HCT116 (cell line): ENCODE results near the gene SFRP4. TPM values are rescaled to one million over a fixed set of nuclear protein-coding genes. Genes with fewer than 3 reads are reported as not detected.

Experiments
- ATAC-seq: fragments of 200-7000 bp; cut with Tn5 transposase; 2 replicates; pipeline ENCODE4 v1.9.1; 2020; ENCODE audit warnings: mild to moderate bottlenecking, moderate library complexity
- BruUV-seq: library from RNA; stranded (reverse); fragments of 400-500 nt; replicated peaks from 2 replicates; lab custom pipeline; 2021; lab: Mats Ljungman, UMichigan
- CTCF ChIA-PET: fragments of 300-600 bp; sonication (Branson Sonifier 250); formaldehyde crosslinking; loops from one replicate; lab custom pipeline; 2021; ENCODE audit warnings: antibody characterized with exemption; lab: Charles Lee
- POLR2A ChIA-PET: fragments of 300-600, 350-600 bp; sonication (Branson Sonifier 250); formaldehyde crosslinking; loops from one replicate; lab custom pipeline; 2021; ENCODE audit warnings: antibody characterized with exemption; lab: Charles Lee
- RAD21 ChIA-PET, 2 experiments: fragments of 300-600 bp; sonication (Branson Sonifier 250); formaldehyde crosslinking; loops; one replicate each; lab custom pipeline; 2023; ENCODE audit warnings: low total read pairs in 2 of 2; ENCODE audit not compliant: uncharacterized antibody in 2 of 2, unreplicated experiment in 2 of 2, low non-redundant PET in 1 of 2; lab: Charles Lee
- DNase-seq: peaks from one replicate; pipeline ENCODE4 v3.0.0-alpha.2; 2010; ENCODE audit warnings: low read depth, low spot score
- H2AFZ ChIP-seq: fragments of 200-600 bp; shearing (Covaris generic), sonication (generic); 2 replicates; pipeline ENCODE4 v1.6.1; 2017; ENCODE audit warnings: low read depth, mixed run types, mixed read lengths, antibody characterized with exemption, low read length; ENCODE audit not compliant: poor library complexity, severe bottlenecking
- H3K27ac ChIP-seq: 2 replicates; pipeline ENCODE4 v1.5.1; 2012; ENCODE audit warnings: low read depth, low read length
- H3K27me3 ChIP-seq: fragments of 200-600 bp; sonication (generic); 2 replicates; pipeline ENCODE4 v1.6.1; 2016; ENCODE audit warnings: mixed run types, low read length, mixed read lengths; ENCODE audit not compliant: insufficient read depth
- H3K36me3 ChIP-seq, 2 experiments: fragments of 200-500 bp in 1 of 2; fragments of 200-600 bp in 1 of 2; sonication (Bioruptor generic) in 1 of 2; sonication (generic) in 1 of 2; 2 replicates each; pipeline versions ENCODE4 v1.5.1 to v1.6.1; 2014 to 2016; ENCODE audit warnings: low read length in 2 of 2, inconsistent platforms in 1 of 2, mixed read lengths in 1 of 2, mixed run types in 1 of 2; ENCODE audit not compliant: insufficient read depth in 2 of 2, control insufficient read depth in 1 of 2
- H3K4me1 ChIP-seq, 2 experiments: fragments of 200-600 bp in 1 of 2; sonication (generic) in 1 of 2; 2 replicates each; pipeline versions ENCODE4 v1.5.1 to v1.6.1; 2012 to 2017; ENCODE audit warnings: low read length in 2 of 2, inconsistent platforms in 1 of 2, mild to moderate bottlenecking in 1 of 2, mixed read lengths in 1 of 2, mixed run types in 1 of 2, moderate library complexity in 1 of 2; ENCODE audit not compliant: insufficient read depth in 2 of 2, control insufficient read depth in 1 of 2
- H3K4me2 ChIP-seq: fragments of 200-600 bp; sonication (generic); 2 replicates; pipeline ENCODE4 v1.6.1; 2017; ENCODE audit warnings: mixed run types, low read length, mixed read lengths
- H3K4me3 ChIP-seq, 2 experiments: fragments of 200-600 bp in 1 of 2; sonication (generic) in 1 of 2; replicated peaks in 1 of 2; 2 replicates each; pipeline ENCODE4 v1.5.1; 2011 to 2016; ENCODE audit warnings: low read length in 2 of 2, control low read depth in 1 of 2, low read depth in 1 of 2, mild to moderate bottlenecking in 1 of 2, mixed read lengths in 1 of 2, mixed run types in 1 of 2
- H3K79me2 ChIP-seq: fragments of 200-600 bp; sonication (generic); 2 replicates; pipeline ENCODE4 v1.6.1; 2017; ENCODE audit warnings: mild to moderate bottlenecking, mixed run types, low read length, moderate library complexity, mixed read lengths; ENCODE audit not compliant: insufficient read depth
- H3K9ac ChIP-seq: fragments of 200-600 bp; sonication (generic); 2 replicates; pipeline ENCODE4 v1.6.1; 2016; ENCODE audit warnings: low read length, mixed read lengths
- H3K9me2 ChIP-seq: fragments of 200-600 bp; sonication (generic), shearing (Covaris generic); 2 replicates; pipeline ENCODE4 v1.6.1; 2017; ENCODE audit warnings: mixed run types, mild to moderate bottlenecking, moderate library complexity; ENCODE audit not compliant: insufficient read depth
- H3K9me3 ChIP-seq, 2 experiments: fragments of 200-500 bp in 1 of 2; fragments of 200-600 bp in 1 of 2; sonication (Bioruptor generic) in 1 of 2; sonication (generic) in 1 of 2; 2 replicates each; pipeline ENCODE4 v1.6.1; 2014 to 2017; ENCODE audit warnings: low read length in 2 of 2, mixed read lengths in 2 of 2, inconsistent platforms in 1 of 2, low read depth in 1 of 2, mild to moderate bottlenecking in 1 of 2, mixed run types in 1 of 2, moderate library complexity in 1 of 2; ENCODE audit not compliant: control insufficient read depth in 1 of 2, insufficient read depth in 1 of 2
- H4K20me1 ChIP-seq: fragments of 200-600 bp; sonication (generic), shearing (Covaris generic); 2 replicates; pipeline ENCODE4 v1.6.1; 2017; ENCODE audit warnings: mixed run types, mild to moderate bottlenecking, moderate library complexity; ENCODE audit not compliant: insufficient read depth
- ATF3 ChIP-seq: IDR thresholded peaks from 2 replicates; pipeline ENCODE4 v1.6.1; 2012
- CBX3 ChIP-seq: IDR thresholded peaks from 2 replicates; pipeline ENCODE4 v1.6.1; 2012; ENCODE audit warnings: low read depth
- CTCF ChIP-seq, 3 experiments: fragments of 200-600 bp in 1 of 3; sonication (generic) in 1 of 3; IDR thresholded peaks in 2 of 3; conservative IDR thresholded peaks in 1 of 3; 2 replicates each; pipeline ENCODE4 v1.5.1; 2012 to 2017; ENCODE audit warnings: low read depth in 2 of 3, low read length in 2 of 3, antibody characterized with exemption in 1 of 3, borderline replicate concordance in 1 of 3, control low read depth in 1 of 3, mild to moderate bottlenecking in 1 of 3, mixed read lengths in 1 of 3, mixed run types in 1 of 3, moderate library complexity in 1 of 3; ENCODE audit not compliant: insufficient read depth in 1 of 3
- EGR1 ChIP-seq: IDR thresholded peaks from 2 replicates; pipeline ENCODE4 v1.6.1; 2012; ENCODE audit warnings: low read depth
- ELF1 ChIP-seq: IDR thresholded peaks from 2 replicates; pipeline ENCODE4 v1.6.1; 2012; ENCODE audit warnings: low read depth, borderline replicate concordance
- EZH2 ChIP-seq: fragments of 200-600 bp; sonication (generic); IDR thresholded peaks from 2 replicates; pipeline ENCODE4 v1.6.1; 2017; ENCODE audit warnings: antibody characterized with exemption, mixed run types
- EZH2phosphoT487 ChIP-seq: fragments of 200-600 bp; IDR thresholded peaks from 2 replicates; pipeline ENCODE4 v1.6.1; 2018; ENCODE audit warnings: antibody characterized with exemption, borderline replicate concordance
- FOSL1 ChIP-seq: IDR thresholded peaks from 2 replicates; pipeline ENCODE4 v1.6.1; 2012; ENCODE audit warnings: low read depth
- JUND ChIP-seq: IDR thresholded peaks from 2 replicates; pipeline ENCODE4 v1.6.1; 2012
- POLR2A ChIP-seq: IDR thresholded peaks from 2 replicates; pipeline ENCODE4 v1.7.0; 2011; ENCODE audit warnings: borderline replicate concordance; ENCODE audit not compliant: insufficient read depth, insufficient read length; ENCODE audit errors: extremely low read depth
- RAD21 ChIP-seq: IDR thresholded peaks from 2 replicates; pipeline ENCODE4 v1.6.1; 2012; ENCODE audit warnings: low read depth, mild to moderate bottlenecking
- SIN3A ChIP-seq: IDR thresholded peaks from 2 replicates; pipeline ENCODE4 v1.6.1; 2012; ENCODE audit warnings: low read depth
- SRF ChIP-seq: IDR thresholded peaks from 2 replicates; pipeline ENCODE4 v1.6.1; 2012; ENCODE audit warnings: low read depth
- TCF7L2 ChIP-seq: IDR thresholded peaks from 2 replicates; pipeline ENCODE4 v1.7.0; 2011; ENCODE audit warnings: borderline replicate concordance, inconsistent platforms; ENCODE audit not compliant: insufficient read depth, insufficient read length; ENCODE audit errors: extremely low read depth
- YY1 ChIP-seq: IDR thresholded peaks from 2 replicates; pipeline ENCODE4 v1.6.1; 2011; ENCODE audit warnings: low read length, low read depth, moderate library complexity, mild to moderate bottlenecking; ENCODE audit not compliant: insufficient replicate concordance; ENCODE audit errors: extremely low read depth
- ZFX ChIP-seq: fragments of 450-650 bp; IDR thresholded peaks from 2 replicates; pipeline ENCODE4 v1.6.1; 2017
- ZNF274 ChIP-seq: fragments of 200-500 bp; sonication (Bioruptor generic); IDR thresholded peaks from 2 replicates; pipeline ENCODE4 v1.6.1; 2014; ENCODE audit warnings: mild to moderate bottlenecking, low read depth, low read length, inconsistent platforms
- intact Hi-C: fragments of 100-400 bp; cut with micrococcal nuclease; formaldehyde crosslinking; loops from 2 replicates; pipeline ENCODE4 v1.10.0; 2022
- total RNA-seq: library from RNA; stranded (reverse); gene quantifications from one replicate; pipeline ENCODE4 v1.2.1, GENCODE V29; 2021; ENCODE audit not compliant: unreplicated experiment
- TF ChIP-seq, protein P1 (sequence below): IDR thresholded peaks from 2 replicates; pipeline ENCODE4 v1.6.1; 2011; ENCODE audit warnings: mild to moderate bottlenecking, low read length, moderate library complexity; ENCODE audit not compliant: insufficient replicate concordance; ENCODE audit errors: extremely low read depth

The SFRP4 gene
- total RNA-seq, 1 experiment from 2014 or later: 0.25 TPM

DNA sequence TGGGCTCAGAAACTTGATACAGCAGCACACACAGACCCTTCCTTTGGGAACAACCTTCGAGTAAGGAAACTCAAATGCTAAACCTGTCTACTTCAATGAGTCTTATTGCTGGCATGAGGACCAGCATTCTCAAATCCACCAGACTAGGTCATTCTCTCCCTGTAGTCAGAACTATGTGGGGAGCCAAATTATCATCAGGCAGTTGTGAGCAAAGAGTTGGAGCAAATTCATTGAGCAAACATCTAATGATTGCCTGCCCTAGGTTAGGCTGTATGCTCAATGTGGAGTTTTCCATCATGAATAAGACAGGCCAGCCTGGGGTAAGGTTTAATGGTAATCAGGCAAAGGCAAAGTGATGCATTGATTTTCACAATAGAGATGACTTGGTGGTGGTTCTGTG, 7.4 kb upstream of the SFRP4 start:
- Histone ChIP-seq H3K27me3 (no peaks in the 10 kb centered on the region), H3K9me2 (no peaks in the 10 kb centered on the region), H3K79me2 (peaks cover 12% of the 10 kb centered on the region), H3K4me1 (peaks cover 6 to 11% of the 10 kb centered on the region in 2 experiments; a peak in 2 of 4 replicates), H3K4me3 (no peak overlapping the region), H4K20me1 (no peaks in the 10 kb centered on the region), H3K36me3 (0 out of 4 replicates have a peak, but pooled peaks cover 0 to 4% of the 10 kb centered on the region in 2 experiments), H3K27ac (no peak overlapping the region), H3K9me3 (peaks cover 0 to 5% of the 10 kb centered on the region in 2 experiments; a peak in 1 of 4 replicates), H2AFZ (no peak overlapping the region), H3K9ac (no peak overlapping the region), H3K4me2 (no peak overlapping the region)
- DNase-seq (no peak), ATAC-seq (no peak)
- intact Hi-C loops: no loop called here
- TF ChIP-seq ZFX: no peak
- TF ChIP-seq ZNF274: no peak
- no peak for TF ChIP-seq FOSL1
- no TSS peak for BruUV-seq
- CTCF ChIA-PET: no interaction called here
- RAD21 ChIA-PET: no interaction called here
- POLR2A ChIA-PET: no interaction called here

DNA sequence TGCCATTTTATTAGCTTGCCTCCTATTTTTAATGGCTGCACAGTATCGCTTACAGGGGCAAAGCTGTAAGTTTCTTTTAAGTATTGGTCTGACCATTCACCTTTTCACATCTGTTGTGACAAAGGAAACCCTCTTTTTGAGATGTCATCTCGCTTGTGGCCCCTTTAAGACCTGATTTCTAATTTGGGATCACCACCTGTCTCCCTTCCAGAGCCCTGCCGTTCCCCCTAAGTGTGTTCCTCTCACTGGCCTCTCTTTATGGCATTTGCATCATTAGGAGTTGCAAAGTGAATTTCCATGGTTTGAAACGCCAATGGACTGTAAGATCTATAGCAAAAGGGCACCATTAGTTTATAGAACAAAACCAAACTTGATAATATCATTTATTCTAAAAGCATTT, 5.3 kb upstream of the SFRP4 start:
- Histone ChIP-seq H2AFZ (no peak overlapping the region), H3K9ac (peak overlapping the region; percentile 69), H3K4me2 (peak overlapping the region; percentile 72), H3K9me3 (peaks cover 0 to 5% of the 10 kb centered on the region in 2 experiments; a peak in 1 of 4 replicates), H4K20me1 (no peaks in the 10 kb centered on the region), H3K79me2 (peaks cover 12% of the 10 kb centered on the region), H3K27me3 (no peaks in the 10 kb centered on the region), H3K36me3 (0 out of 4 replicates have a peak, but pooled peaks cover 0 to 4% of the 10 kb centered on the region in 2 experiments), H3K4me3 (peak overlapping the region; percentile 48 to 64), H3K9me2 (no peaks in the 10 kb centered on the region), H3K27ac (no peak overlapping the region; the same call in 1 of the 2 replicates), H3K4me1 (peaks cover 9 to 16% of the 10 kb centered on the region in 2 experiments; a peak in 2 of 4 replicates)
- RAD21 ChIA-PET: no interaction called here
- no peak for DNase-seq
- CTCF ChIA-PET: no interaction called here
- intact Hi-C loops: no loop called here
- ATAC-seq: no peak
- no peak for TF ChIP-seq EGR1
- TF ChIP-seq CBX3: no peak
- TF ChIP-seq FOSL1: no peak
- TF ChIP-seq ELF1: no peak
- TF ChIP-seq EZH2: no peak
- no peak for TF ChIP-seq JUND
- no peak for TF ChIP-seq CTCF (IDR thresholded peaks at IDR 0.05 in 2 of 3, conservative IDR thresholded peaks at IDR 0.05 in 1 of 3; ENCODE audit: borderline replicate concordance in 1 of 3, insufficient read depth in 1 of 3, low read depth in 2 of 3, low read length in 2 of 3)
- TF ChIP-seq SIN3A: no peak
- no peak for TF ChIP-seq POLR2A
- no peak for TF ChIP-seq YY1
- TF ChIP-seq RAD21: no peak
- no peak for TF ChIP-seq TCF7L2
- TF ChIP-seq, protein P1, sequence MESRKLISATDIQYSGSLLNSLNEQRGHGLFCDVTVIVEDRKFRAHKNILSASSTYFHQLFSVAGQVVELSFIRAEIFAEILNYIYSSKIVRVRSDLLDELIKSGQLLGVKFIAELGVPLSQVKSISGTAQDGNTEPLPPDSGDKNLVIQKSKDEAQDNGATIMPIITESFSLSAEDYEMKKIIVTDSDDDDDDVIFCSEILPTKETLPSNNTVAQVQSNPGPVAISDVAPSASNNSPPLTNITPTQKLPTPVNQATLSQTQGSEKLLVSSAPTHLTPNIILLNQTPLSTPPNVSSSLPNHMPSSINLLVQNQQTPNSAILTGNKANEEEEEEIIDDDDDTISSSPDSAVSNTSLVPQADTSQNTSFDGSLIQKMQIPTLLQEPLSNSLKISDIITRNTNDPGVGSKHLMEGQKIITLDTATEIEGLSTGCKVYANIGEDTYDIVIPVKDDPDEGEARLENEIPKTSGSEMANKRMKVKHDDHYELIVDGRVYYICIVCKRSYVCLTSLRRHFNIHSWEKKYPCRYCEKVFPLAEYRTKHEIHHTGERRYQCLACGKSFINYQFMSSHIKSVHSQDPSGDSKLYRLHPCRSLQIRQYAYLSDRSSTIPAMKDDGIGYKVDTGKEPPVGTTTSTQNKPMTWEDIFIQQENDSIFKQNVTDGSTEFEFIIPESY: no peak
- no peak for TF ChIP-seq ATF3
- TF ChIP-seq EZH2phosphoT487: no peak
- no peak for TF ChIP-seq ZNF274
- no peak for TF ChIP-seq SRF
- BruUV-seq: TSS peak; percentile 68
- POLR2A ChIA-PET: no interaction called here
